ENCODE data around the gene PDZD7.

The PDZD7 gene

DNA sequence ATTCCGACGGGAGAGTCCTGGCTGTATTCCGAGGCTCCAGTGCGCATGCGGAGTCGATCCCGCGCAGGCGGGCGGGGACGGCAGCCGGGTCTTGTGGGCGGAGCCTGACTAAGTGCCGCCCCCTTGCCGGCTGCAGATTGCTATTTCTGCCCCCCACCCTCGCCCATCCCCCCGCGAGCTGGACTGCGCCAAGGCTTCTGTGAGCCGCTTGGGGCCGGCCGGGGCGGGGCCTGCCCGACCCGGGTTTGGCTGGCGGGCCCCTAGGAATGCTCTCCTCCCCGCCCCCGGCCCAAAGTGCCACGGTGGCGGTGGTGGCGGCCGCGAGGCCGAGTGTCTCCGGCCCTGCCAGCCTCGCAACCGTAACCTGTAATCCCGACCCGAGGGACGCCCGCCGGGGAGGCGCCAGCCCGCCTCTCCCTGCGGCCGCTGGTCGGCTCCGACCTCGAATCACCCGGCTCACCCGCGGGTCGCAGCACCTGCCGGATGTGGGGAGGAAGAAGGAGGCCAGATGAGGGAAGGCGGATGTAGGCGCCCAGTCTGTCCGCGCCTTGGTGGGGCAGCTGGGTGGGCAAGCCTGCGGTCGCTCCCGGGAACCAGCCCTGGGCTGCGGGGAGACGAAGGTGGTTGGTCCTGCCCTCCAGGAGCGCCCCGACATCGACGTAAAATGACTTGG, 30.2 kb upstream of the PDZD7 start:
- peak; percentile 78 for DNase-seq

DNA sequence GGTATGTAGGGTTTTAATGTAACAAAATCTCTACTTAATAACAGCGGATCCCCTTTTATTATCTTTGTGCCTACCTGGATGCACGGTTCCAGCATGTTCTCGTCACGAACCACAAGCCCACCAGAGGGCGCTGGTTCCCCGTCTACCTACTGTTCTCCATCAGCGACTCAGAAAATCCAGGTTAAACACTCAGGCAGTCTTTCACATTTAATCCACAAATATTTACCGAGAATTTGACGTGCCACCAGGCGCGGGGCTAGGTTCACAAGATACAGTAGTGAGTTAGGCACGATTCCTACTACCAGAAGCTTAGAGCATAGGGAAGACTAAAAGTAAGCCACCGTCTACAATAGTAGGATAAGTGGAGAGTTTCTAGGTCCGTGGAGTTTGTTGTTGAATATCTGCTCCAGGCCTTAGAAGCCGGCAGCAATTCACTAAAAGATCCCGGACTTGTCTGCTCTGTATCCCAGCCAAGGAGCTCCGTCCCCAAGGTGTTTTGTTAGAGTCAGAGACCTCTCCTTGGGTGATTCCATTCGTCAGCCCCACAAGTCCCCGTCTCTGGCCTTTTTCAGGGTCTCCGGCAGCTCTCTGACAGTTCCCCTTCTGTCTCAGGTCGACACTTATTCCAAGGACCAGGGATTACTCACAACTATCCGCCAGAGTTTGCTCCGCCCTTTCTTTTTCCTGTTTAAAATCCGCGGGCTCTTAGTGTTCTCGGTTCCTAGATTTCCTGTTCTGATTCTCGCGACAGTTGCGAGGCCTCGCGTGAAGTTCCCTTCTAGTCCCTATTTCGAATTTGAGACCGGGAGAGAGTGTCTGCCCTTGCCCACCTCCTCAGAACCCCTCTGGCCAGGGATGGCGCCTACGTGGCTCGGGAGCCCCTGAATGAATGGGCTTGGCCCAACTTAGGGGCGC, 29.4 kb upstream of the PDZD7 start:
- peak; percentile 76 for DNase-seq

DNA sequence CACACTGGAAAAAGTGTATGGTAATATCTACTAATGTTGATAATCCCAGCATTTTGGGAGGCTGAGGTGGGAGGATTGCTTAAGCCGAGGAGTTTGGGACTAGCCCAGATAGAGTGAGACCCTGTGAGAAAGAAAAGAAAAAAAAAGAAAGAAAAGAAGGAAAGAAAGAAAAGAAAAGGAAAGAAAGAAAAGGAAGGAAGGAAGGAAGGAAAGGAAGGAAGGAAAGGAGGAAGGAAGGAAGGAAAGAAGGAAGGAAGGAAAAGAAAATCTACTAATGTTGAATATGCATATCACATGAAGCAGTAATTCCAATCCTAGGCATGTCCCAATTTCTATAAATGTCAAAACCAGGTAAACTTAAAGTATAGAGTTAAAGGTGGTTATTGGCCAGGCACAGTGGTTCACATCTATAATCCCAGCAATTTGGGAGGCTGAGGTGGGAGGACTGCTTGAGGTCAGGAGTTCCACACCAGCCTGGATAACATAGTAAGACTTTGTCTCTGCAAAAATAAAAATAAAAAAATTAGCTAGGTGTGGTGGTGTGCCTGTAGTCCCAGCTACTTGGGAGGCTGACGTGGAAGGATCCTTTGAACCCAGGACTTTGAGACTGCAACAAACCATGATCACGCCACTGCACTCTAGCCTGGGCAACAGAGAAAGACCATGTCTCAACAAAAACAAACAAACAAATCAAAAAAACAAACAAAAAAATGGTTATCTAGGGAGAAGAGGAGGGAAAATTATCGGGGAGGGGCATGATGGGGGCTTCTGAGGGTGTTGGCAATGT, 25.6 kb upstream of the PDZD7 start:
- DNase-seq, result no peak

DNA sequence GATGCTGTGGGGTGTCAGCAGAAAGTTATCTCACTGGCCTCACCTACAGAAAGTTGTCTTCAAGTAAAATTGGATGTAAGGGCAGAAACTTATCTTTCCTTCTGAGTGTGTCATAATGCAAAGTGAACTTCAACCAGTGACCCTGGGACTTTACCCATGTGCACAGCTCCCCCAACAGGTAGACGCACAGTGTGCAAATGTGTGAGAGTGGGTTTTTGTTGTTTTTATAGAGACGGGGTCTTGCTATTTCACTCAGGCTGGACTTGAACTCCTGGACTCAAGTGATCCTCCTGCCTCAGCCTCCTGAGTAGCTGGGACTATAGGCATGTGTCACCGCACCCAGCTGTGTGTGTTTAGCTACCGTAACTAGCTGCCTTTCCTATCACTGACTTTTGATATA, 24.5 kb upstream of the PDZD7 start:
- no peak for DNase-seq

DNA sequence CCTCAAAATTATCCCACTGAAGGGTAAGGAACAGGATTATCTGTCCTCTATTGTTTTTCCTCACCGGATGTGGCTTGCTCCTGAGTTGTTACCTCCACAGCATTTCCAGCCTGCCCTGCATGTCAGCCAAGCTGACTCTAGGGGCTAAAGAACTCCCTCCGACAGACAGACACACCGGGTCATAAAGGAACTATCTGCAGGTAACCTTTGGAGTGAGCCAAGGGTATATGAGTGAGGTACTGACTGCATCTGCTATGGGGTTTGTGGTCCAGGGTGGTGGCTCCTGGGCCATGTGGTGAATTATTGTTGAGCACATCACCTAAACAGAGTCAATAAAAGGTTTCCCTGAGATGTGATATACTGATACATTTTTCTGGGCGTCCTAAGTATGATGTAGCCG, 23.9 kb upstream of the PDZD7 start:
- DNase-seq, result no peak

DNA sequence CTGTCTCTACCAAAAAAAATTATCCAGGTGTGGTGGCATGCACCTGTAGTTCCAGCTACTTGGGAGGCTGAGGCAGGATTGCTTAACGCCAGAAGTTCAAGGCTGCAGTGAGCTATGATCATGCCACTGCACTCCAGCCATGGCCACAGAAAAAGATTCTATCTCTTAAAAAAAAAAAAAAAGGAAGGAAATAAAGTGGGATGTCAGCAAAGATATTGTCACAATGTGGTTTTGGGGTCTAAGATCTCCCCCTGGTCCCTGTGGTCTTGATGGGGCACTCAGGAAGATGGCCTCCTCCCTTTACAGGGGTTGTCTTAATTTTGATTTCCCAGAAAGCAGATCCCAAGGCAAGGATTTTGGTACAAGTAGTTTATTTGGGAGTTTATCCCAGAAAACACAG, 23.4 kb upstream of the PDZD7 start:
- no peak for DNase-seq

DNA sequence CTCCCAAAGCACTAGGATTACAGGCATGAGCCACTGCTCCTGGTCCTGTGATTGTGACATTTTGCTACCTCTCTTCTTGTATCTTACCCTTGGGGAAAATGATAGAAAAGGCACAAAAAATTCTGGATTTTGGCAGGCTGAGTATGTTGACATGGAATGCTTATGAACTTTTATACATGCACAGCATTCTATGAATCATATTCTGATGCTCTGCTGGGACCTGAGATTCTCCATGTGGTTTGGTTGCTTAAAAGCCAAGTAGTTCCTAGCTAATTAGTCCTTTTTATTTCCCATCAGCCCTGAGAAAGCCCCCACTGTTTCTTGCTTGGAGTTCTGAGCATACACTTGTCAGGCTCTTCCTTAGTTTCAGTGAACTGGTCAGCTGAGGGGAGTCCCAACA, 22.6 kb upstream of the PDZD7 start:
- no peak for DNase-seq

DNA sequence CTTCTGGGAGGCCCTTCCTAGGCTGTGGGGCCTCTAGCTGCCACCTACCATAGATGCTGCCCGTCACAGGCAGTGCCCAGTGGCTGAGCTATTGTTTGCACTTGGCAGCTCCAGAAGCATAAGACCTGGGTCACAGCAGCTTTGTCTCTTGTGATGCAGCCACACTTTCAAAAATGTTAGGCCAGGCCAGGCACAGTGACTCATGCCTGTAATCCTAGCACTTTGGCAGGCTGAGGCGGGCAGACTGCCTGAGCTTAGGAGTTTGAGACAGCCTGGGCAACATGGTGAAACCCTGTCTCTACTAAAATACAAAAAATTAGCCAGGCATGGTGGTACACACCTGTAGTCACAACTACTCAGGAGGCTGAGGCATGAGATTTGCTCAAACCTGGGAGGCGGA, 21.4 kb upstream of the PDZD7 start:
- DNase-seq, result no peak

DNA sequence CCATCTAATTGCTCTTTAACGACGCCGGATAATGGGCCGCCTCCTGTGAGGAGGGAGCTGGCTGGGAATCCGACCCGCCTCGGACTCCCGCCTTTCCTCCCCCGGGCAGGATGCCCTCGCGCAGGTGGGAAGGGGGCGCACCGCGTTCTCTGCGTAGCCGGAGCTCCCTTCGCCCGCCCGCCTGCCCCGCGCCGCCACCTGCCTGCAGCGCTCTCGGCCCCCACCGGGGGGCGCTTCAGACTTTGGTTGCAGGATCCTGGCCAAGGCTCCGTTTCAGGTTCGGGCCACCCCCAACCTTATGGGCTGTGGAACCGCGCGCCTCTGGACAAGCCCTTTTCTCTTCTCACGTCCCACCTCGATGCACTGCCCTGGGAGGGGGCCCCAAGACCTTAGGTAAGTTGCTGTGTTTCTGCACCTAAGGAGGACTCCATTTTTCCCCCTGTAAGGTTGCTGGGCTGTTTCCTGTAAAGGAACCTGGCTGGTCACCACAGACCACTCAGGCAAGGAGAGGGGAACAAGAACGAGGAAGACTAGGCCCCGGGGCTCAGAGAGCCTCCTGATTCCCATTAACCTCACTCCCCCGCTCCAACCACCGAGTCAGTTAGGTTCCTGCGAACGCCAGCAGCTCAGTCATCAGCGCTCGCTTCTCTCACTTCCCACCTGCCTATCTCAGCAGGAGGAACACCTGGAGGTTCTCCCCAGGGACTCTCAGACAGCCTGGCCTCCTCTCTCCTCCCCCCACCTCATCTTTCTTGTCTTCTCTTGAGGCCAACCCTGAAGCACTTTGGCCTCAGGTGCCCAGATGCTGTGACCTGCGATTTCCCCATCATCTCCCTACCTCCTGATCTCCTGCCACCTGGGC, 19.5 kb upstream of the PDZD7 start:
- no peak for DNase-seq

DNA sequence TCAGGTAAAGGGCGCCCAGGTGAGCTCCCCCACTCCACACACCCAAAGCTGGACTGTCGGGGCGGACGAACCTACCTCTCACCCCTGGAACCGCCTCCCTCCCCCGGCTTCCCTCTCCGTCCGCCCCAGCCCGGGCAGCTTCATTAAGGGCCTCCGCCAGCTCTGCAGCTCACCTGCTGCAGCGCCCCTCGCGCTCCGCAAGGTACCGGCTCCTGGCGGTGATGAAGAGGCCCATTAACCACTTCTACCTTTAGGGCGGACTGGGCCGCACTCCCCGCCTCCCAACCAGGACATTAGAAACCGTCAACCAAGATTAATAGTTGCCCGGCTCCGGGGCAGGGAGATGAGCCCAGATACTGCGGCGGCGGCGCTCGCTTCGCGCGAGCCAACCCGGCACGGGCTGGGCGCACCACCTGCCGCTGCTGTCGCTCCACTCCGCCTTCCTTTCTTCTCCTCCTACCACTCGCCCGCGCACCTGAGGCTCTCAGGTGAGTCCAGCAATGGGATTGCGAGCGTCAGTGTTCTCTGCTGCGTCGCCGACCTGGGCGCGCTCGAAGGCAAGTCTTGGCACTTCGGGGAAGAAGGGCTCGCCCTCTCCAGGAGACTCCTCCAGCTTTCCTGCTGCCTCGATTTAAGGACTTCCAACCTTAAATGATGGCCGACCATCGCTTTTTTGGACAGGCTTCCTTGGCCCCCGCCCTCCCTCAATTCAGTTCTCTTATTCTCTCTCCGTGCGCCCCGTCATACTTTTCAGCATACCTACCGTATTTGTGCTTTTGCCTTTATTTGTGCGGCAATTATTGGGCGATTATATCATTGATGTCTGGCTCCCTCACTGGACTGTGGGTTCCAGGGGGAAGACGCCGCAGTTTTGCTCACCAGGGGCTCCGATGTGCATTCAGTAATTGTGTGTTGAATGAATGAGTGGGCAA, 17.3 kb upstream of the PDZD7 start:
- peak; percentile 93 for DNase-seq

DNA sequence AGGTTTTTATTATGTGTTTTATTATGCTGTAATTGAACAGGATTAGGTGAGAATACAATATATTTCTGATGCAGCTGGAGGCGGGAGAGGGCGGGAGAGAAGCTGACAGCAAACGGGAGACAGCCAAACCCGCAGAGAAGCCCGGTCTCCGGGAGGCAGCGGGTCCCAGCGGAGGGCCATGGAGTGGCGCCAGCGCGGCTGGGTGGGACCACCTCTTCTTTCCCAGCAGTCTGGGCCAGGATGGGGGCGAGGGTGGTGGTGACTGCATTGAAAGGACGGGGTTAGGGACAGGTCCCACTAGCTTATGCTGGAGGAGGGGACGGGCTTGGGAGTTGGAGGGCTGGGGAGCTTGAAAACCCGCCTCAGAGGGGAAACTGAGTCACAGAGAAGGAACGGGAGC, 16.3 kb upstream of the PDZD7 start:
- no peak for DNase-seq

DNA sequence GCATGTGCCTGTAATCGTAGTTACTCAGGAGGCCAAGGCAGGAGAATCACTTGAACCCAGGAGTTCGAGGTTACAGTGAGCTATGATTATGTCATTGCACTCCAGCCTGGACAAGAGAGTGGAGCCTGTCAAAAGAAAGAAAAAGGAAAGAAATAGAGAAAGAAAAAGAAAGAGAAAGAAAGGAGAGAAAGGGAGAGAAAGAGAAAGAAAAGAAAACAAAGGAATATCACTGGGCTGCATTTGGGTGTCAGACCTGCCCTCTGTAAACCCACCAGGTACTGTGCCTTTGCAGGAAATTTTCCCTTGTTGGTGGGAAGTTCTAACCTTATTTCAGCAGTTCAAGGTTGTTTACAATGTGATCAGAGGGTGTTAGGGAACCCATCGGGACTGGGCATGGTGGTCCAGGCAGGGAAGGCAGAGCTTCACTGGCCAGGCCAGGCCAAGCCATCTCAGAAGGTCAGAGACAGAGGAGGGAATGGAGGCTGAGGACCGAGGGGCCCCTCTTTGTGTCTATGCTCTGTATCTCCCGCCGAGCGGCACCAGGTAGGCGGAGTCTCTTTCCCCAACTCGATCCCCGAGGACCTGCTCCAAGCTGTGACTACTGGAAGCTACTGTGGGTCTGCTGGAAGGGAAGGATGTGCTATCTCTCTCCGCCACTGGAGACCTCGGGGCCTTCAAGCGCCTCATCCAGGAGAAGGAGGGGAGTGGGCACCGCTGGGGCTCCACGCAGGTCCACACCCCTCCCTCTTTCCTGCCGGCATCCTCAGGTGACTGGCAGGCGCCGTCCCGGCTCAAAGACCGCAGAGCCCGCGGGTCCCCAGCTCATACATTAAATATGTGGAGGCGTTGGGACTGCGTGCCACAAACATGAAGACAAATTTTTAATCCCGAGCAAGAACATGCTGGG, 15.7 kb upstream of the PDZD7 start:
- DNase-seq, result no peak

DNA sequence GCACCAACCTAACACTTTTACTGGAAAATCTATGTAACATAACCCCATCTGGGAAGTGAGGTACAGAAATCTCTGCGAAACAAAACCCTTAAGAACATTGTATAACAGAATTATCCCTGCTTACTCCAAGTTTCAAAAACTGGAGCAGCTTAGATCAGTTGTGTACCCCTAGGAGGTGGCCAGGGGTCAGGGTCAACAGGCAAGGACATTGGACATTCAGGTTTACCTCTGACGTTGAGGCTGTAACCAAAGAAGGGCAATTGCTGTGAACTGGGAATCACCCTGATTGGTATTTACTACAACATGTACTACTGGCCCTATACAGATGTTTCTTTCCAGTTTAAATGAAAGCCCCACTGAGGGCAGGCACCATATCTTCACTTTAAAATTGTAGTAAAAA, 13.2 kb upstream of the PDZD7 start:
- no peak for DNase-seq

DNA sequence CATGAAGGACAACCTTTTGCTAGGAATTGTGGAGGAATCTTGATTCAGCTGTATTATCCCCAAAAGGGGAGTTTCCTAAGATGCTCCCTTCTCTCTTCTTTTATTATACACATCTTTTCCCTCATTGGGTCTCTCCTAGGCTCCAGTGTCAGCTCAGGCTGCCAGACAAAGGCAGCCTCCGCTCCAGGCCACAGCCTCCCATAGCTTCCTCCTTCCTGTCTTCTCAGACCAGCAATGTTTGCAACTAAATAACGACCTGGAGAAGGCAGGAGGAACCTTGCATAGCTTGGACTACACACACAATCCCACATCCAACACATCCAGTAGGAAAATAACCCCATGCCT, 12.4 kb upstream of the PDZD7 start:
- no peak for DNase-seq

DNA sequence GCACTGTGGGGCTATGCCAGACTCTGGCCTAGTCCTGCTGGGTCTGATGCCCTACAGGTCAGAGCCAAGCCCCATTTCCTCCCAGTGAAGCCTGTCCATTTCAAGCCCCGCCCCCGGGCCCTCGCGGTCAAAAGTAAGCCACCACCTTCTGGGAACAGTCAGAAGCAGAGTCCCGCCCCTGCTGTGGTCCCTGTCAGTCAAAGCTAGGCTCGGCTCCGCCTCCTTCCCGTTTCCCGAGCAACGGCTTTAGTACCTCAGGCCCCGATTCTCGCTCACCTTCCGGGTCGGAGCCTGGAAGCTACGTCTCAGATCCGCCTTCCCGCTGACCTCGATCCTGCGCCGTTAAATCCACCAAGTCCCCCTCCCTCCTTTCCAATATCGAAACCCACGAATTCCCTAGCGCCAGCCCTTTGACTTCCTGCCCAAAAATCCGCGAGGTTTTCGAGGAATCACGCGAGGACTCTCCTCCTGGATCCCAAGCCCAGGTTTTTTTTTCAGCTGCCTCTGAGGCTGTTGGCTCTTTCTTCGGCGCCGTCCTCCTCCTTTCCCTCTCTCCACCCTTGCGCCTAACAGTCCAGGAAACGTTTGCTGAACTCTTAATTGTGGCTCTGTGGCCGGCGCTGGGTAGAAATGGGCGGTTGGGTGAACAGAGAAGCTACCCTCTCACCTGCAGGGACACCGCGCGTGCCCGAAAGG, 11.9 kb upstream of the PDZD7 start:
- DNase-seq, result peak; percentile 97

DNA sequence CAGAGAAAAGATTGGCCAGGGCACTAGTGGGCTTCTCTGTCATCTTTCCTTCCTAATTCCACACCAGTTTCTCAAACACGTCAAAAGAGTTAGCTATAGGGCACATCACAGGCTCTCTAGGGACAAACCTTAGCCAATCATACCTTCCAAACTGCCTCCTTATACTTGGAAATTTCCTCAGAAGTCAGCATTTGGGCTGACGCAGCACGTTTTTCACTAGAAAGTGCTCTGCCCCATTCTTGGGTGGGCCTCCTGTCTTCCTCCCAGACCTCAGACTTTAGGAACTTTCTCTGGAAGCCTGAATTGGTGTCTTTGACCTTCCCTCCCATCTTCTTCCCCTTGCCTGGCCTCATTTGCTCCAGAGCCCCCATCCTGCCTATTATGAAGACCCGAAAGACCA, 11.2 kb upstream of the PDZD7 start:
- DNase-seq, result no peak

DNA sequence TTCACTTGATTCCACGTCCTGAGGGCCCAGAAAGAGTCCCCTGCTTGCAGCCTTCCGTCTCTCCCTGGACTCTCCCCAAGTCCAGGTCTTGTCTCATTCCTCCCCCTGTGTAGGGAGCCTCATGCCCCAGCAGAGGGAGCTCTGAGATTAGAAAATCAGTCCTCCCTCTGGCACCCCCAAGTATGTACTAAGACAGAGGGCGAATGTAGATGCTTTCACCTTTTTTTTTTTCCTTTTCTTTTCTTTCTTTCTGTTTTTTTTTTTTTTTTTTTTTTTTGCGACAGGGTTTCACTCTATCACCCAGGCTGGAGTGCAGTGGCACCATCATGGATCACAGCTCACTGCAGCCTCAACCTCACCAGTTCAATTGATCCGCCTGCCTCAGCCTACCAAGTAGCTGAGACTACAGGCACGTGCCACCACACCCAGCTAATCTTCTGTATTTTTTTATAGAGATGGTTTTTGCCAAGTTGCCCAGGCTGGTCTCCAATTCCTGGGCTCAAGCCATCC, 10.4 kb upstream of the PDZD7 start:
- DNase-seq, result peak; percentile 53

DNA sequence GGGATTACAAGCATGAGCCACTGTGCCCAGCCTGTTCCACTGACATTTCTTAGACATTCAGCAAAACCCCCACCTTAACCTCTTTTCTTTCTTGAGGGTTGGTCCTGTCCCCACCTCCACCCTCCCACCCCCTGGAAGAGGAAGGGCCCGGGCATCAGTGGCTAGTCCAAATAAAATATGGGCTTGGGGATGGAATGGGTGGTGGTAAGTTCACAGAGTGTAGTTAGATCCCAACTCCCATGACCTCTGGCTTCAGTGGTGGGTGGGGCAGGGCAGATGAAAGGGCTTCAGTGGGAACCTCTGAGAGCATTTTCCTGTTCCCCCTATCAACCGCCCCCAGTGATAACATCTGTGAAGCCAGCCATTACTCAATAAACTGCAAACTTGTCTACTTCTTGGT, 9.9 kb upstream of the PDZD7 start:
- no peak for DNase-seq

DNA sequence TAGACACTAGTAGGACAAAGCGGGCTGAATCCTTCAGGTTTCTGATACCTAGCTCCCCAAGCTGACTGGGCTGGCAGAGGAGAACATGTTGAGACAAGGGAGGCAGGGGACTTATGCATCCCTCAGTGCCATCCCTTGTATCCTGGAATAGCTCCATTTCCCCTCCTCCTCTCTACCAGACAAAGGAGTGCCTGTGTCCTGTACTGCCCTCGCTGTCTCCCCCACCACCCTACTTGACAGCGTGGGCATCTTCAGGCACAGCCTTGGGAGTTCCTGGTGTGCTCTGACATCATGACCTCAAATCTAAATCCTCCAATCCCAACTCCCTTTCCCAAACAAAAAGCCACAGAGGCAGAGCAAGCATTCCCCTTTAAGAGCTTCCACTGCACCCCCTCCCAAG, 9.1 kb upstream of the PDZD7 start:
- no peak for DNase-seq

DNA sequence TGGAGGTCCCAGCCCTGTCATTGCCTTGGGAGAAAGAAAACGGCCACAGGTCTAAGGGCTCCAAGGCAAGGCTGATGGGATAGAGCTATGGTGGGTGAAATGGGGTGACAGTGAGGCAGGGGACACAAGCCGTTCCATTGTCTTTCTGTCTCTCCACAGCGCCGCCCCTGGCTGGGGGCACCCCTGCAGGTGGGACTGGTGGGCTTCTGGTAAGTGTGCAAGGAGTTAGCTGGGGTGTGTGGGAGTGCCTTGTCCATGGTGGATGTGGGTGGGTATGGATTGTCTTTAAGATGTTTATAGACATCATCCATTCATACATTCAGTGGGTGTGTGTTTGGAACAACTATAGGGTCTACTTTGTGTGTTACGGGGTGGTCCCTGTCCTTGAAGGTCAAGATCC, 7.6 kb upstream of the PDZD7 start:
- no peak for DNase-seq
